ENCODE results near the gene MADD. TPM values are rescaled to one million over a fixed set of nuclear protein-coding genes. Genes with fewer than 3 reads are reported as not detected.

Gene MADD
- total and polyA plus RNA-seq, 10 of the 15 experiments (the other 5 are each of a cell fraction or from before 2014, with no cell fraction given): 0.47 to 35.4 (median 17.6) TPM

DNA sequence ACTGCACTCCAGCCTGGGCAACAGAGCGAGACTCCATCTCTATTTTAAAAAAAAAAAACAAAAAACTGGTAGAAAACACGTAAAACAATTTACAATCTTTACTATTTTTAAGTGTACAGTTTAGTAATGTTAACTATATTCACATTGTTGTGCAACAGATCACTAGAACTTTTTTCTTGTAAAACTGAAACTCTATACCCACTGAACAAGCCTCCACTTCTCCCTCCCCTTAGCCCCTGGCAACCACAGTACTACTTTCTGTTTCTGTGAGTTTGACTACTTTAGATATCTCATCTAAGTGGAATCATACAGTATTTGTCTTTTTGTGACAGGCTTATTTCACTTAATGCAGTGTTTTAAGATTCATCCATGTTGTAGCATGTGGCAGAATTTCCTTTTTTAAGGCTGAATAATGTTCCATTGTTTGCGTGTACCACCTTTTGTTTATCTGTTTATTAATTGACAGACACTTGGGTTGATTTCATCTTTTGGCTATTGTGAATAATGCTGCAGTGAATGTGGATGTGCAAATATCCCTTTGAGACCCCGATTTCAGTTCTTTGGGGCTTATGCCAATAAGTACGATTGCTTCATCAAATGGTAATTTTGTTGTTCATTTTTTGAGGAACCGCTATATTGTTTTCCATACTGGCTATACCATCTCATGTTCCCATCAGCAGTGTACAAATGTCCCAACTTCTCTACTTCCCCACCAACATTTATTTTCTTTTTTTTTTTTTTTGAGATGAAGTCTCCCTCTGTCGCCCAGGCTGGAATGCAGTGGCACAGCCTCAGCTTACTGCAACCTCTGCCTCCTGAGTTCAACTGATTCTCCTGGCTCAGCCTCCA lies 44.2 kb upstream of the MADD start (continued):
- TF ChIP-seq, protein P1, sequence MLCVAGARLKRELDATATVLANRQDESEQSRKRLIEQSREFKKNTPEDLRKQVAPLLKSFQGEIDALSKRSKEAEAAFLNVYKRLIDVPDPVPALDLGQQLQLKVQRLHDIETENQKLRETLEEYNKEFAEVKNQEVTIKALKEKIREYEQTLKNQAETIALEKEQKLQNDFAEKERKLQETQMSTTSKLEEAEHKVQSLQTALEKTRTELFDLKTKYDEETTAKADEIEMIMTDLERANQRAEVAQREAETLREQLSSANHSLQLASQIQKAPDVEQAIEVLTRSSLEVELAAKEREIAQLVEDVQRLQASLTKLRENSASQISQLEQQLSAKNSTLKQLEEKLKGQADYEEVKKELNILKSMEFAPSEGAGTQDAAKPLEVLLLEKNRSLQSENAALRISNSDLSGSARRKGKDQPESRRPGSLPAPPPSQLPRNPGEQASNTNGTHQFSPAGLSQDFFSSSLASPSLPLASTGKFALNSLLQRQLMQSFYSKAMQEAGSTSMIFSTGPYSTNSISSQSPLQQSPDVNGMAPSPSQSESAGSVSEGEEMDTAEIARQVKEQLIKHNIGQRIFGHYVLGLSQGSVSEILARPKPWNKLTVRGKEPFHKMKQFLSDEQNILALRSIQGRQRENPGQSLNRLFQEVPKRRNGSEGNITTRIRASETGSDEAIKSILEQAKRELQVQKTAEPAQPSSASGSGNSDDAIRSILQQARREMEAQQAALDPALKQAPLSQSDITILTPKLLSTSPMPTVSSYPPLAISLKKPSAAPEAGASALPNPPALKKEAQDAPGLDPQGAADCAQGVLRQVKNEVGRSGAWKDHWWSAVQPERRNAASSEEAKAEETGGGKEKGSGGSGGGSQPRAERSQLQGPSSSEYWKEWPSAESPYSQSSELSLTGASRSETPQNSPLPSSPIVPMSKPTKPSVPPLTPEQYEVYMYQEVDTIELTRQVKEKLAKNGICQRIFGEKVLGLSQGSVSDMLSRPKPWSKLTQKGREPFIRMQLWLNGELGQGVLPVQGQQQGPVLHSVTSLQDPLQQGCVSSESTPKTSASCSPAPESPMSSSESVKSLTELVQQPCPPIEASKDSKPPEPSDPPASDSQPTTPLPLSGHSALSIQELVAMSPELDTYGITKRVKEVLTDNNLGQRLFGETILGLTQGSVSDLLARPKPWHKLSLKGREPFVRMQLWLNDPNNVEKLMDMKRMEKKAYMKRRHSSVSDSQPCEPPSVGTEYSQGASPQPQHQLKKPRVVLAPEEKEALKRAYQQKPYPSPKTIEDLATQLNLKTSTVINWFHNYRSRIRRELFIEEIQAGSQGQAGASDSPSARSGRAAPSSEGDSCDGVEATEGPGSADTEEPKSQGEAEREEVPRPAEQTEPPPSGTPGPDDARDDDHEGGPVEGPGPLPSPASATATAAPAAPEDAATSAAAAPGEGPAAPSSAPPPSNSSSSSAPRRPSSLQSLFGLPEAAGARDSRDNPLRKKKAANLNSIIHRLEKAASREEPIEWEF (IDR thresholded peaks at IDR 0.05; ENCODE audit: insufficient replicate concordance, low read depth, low read length): no peak
- TF ChIP-seq NBN (IDR thresholded peaks at IDR 0.05): 0 out of 2 replicates have a peak, but pooled peaks have one; percentile 42
- TF ChIP-seq SPI1 (IDR thresholded peaks at IDR 0.05; ENCODE audit: borderline replicate concordance, insufficient read depth, low read depth, low read length): peak; percentile 36; the same call in 1 of the 2 replicates
- TF ChIP-seq SMC3 (IDR thresholded peaks at IDR 0.05; ENCODE audit: borderline replicate concordance, low read length): no peak
- no peak for TF ChIP-seq ZNF217 (IDR thresholded peaks at IDR 0.05)
- no peak for TF ChIP-seq BHLHE40 (IDR thresholded peaks at IDR 0.05; ENCODE audit: borderline replicate concordance in 1 of 2, low read depth in 2 of 2, low read length in 1 of 2)

Data from GM12878 (cell line).